Measurements from ENCODE around the gene AQP9. TPM values are rescaled to one million over a fixed set of nuclear protein-coding genes. Genes with fewer than 3 reads are reported as not detected.

AQP9 gene
- total and polyA plus RNA-seq, 2 of the 8 experiments (the other 6 are each of a cell fraction or from before 2014, with no cell fraction given) = not detected

DNA sequence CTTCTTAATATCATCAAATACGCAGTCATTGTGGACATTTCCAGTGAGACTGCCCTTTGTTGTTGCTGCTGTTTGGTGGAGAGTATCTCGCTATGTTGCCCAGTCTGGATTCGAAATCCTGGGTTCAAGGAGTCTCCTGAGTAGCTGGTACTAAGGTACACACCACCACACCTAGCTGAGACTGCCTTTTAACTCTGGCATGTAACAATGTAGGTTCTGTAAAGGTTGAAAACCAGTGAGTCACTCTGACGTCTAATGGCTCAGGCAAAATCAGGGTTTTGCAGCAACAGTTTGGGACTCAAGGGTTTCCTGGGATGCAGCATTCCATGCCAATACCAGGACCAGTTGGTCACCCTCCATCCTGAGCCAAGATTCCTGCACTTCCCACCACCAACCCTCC lies 52.2 kb downstream of the AQP9 start (continued):
- TF ChIP-seq, protein P1, sequence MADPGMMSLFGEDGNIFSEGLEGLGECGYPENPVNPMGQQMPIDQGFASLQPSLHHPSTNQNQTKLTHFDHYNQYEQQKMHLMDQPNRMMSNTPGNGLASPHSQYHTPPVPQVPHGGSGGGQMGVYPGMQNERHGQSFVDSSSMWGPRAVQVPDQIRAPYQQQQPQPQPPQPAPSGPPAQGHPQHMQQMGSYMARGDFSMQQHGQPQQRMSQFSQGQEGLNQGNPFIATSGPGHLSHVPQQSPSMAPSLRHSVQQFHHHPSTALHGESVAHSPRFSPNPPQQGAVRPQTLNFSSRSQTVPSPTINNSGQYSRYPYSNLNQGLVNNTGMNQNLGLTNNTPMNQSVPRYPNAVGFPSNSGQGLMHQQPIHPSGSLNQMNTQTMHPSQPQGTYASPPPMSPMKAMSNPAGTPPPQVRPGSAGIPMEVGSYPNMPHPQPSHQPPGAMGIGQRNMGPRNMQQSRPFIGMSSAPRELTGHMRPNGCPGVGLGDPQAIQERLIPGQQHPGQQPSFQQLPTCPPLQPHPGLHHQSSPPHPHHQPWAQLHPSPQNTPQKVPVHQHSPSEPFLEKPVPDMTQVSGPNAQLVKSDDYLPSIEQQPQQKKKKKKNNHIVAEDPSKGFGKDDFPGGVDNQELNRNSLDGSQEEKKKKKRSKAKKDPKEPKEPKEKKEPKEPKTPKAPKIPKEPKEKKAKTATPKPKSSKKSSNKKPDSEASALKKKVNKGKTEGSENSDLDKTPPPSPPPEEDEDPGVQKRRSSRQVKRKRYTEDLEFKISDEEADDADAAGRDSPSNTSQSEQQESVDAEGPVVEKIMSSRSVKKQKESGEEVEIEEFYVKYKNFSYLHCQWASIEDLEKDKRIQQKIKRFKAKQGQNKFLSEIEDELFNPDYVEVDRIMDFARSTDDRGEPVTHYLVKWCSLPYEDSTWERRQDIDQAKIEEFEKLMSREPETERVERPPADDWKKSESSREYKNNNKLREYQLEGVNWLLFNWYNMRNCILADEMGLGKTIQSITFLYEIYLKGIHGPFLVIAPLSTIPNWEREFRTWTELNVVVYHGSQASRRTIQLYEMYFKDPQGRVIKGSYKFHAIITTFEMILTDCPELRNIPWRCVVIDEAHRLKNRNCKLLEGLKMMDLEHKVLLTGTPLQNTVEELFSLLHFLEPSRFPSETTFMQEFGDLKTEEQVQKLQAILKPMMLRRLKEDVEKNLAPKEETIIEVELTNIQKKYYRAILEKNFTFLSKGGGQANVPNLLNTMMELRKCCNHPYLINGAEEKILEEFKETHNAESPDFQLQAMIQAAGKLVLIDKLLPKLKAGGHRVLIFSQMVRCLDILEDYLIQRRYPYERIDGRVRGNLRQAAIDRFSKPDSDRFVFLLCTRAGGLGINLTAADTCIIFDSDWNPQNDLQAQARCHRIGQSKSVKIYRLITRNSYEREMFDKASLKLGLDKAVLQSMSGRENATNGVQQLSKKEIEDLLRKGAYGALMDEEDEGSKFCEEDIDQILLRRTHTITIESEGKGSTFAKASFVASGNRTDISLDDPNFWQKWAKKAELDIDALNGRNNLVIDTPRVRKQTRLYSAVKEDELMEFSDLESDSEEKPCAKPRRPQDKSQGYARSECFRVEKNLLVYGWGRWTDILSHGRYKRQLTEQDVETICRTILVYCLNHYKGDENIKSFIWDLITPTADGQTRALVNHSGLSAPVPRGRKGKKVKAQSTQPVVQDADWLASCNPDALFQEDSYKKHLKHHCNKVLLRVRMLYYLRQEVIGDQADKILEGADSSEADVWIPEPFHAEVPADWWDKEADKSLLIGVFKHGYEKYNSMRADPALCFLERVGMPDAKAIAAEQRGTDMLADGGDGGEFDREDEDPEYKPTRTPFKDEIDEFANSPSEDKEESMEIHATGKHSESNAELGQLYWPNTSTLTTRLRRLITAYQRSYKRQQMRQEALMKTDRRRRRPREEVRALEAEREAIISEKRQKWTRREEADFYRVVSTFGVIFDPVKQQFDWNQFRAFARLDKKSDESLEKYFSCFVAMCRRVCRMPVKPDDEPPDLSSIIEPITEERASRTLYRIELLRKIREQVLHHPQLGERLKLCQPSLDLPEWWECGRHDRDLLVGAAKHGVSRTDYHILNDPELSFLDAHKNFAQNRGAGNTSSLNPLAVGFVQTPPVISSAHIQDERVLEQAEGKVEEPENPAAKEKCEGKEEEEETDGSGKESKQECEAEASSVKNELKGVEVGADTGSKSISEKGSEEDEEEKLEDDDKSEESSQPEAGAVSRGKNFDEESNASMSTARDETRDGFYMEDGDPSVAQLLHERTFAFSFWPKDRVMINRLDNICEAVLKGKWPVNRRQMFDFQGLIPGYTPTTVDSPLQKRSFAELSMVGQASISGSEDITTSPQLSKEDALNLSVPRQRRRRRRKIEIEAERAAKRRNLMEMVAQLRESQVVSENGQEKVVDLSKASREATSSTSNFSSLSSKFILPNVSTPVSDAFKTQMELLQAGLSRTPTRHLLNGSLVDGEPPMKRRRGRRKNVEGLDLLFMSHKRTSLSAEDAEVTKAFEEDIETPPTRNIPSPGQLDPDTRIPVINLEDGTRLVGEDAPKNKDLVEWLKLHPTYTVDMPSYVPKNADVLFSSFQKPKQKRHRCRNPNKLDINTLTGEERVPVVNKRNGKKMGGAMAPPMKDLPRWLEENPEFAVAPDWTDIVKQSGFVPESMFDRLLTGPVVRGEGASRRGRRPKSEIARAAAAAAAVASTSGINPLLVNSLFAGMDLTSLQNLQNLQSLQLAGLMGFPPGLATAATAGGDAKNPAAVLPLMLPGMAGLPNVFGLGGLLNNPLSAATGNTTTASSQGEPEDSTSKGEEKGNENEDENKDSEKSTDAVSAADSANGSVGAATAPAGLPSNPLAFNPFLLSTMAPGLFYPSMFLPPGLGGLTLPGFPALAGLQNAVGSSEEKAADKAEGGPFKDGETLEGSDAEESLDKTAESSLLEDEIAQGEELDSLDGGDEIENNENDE (IDR thresholded peaks at IDR 0.05; ENCODE audit: insufficient replicate concordance, low read length) = no peak
- TF ChIP-seq TAF1 (IDR thresholded peaks at IDR 0.05; ENCODE audit: low read depth, low read length) (no peak), MAFK (IDR thresholded peaks at IDR 0.05; ENCODE audit: low read depth, low read length) (no peak), SIRT6 (IDR thresholded peaks at IDR 0.05; ENCODE audit: low read length) (no peak), HDAC2 (IDR thresholded peaks at IDR 0.05; ENCODE audit: borderline replicate concordance in 1 of 2, low read depth in 2 of 2, low read length in 2 of 2) (no peak), RFX5 (IDR thresholded peaks at IDR 0.05; ENCODE audit: borderline replicate concordance, low read depth, low read length) (no peak), RAD21 (IDR thresholded peaks at IDR 0.05 in 1 of 2, conservative IDR thresholded peaks at IDR 0.05 in 1 of 2; ENCODE audit: low read depth in 2 of 2, low read length in 2 of 2) (no peak), CBX8 (IDR thresholded peaks at IDR 0.05; ENCODE audit: borderline replicate concordance, low read depth, low read length) (no peak), SAP30 (IDR thresholded peaks at IDR 0.05; ENCODE audit: insufficient read depth, insufficient replicate concordance, low read length) (no peak)
- TF ChIP-seq, protein P2, sequence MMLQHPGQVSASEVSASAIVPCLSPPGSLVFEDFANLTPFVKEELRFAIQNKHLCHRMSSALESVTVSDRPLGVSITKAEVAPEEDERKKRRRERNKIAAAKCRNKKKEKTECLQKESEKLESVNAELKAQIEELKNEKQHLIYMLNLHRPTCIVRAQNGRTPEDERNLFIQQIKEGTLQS (IDR thresholded peaks at IDR 0.05; ENCODE audit: insufficient read depth, low read depth, low read length) = no peak
